ENCODE data around the gene CFHR3.

- TF ChIP-seq CTCF (conservative IDR thresholded peaks at IDR 0.05 in 1 of 2, IDR thresholded peaks at IDR 0.05 in 1 of 2; ENCODE audit: low read depth in 1 of 2, low read length in 2 of 2) (no peak), EZH2 (IDR thresholded peaks at IDR 0.05; ENCODE audit: low read length, missing control alignments) (no peak)
These were observed 40.2 kb upstream of the CFHR3 start for GRCh38 chr1:196734460-196734859.

Data from fibroblast of lung (primary cell).